GM21576 (cell line): ENCODE results near the gene TRIO.

Experiments
- ATAC-seq: cut with Tn5 transposase; IDR thresholded peaks from one replicate; pipeline ENCODE4 v1.9.1; 2021; ENCODE audit warnings: mild to moderate bottlenecking, moderate library complexity; ENCODE audit not compliant: unreplicated experiment

TRIO gene

GRCh38 chr5:14465776-14466175 is 322.6 kb downstream of the TRIO start:
- no peak for ATAC-seq

GRCh38 chr5:14467251-14467650 is 324.1 kb downstream of the TRIO start:
- ATAC-seq = no peak

GRCh38 chr5:14467886-14468285 is 324.7 kb downstream of the TRIO start:
- no peak for ATAC-seq

GRCh38 chr5:14469551-14470377 is 326.6 kb downstream of the TRIO start:
- ATAC-seq = no peak

GRCh38 chr5:14471507-14471906 is 328.4 kb downstream of the TRIO start:
- ATAC-seq = no peak

- ATAC-seq = no peak
Measured at GRCh38 chr5:14472986-14473567, 329.9 kb downstream of the TRIO start.

- no peak for ATAC-seq
Measured at GRCh38 chr5:14475045-14475444, 331.9 kb downstream of the TRIO start.

- ATAC-seq = no peak
Measured at GRCh38 chr5:14476786-14477435, 333.8 kb downstream of the TRIO start.

GRCh38 chr5:14479143-14479696 is 336.1 kb downstream of the TRIO start:
- ATAC-seq = no peak

GRCh38 chr5:14481349-14481748 is 338.2 kb downstream of the TRIO start:
- no peak for ATAC-seq

- no peak for ATAC-seq
Measured at GRCh38 chr5:14482085-14482484, 338.9 kb downstream of the TRIO start.

GRCh38 chr5:14483504-14484157 is 340.5 kb downstream of the TRIO start:
- no peak for ATAC-seq

GRCh38 chr5:14486486-14486885 is 343.3 kb downstream of the TRIO start:
- ATAC-seq = no peak

- ATAC-seq = no peak
Measured at GRCh38 chr5:14486996-14487896, 344.1 kb downstream of the TRIO start.

- ATAC-seq = no peak
Measured at GRCh38 chr5:14487897-14488570, 344.9 kb downstream of the TRIO start.

GRCh38 chr5:14488709-14489108 is 345.6 kb downstream of the TRIO start:
- no peak for ATAC-seq

- no peak for ATAC-seq
Measured at GRCh38 chr5:14489643-14490042, 346.5 kb downstream of the TRIO start.

GRCh38 chr5:14490309-14490711 is 347.2 kb downstream of the TRIO start:
- no peak for ATAC-seq

GRCh38 chr5:14491015-14491915 is 348.1 kb downstream of the TRIO start:
- ATAC-seq = no peak
